Measurements from ENCODE around the gene CASTOR1. TPM values are rescaled to one million over a fixed set of nuclear protein-coding genes. Genes with fewer than 3 reads are reported as not detected.

Gene CASTOR1
- total and polyA plus RNA-seq, 2 donors (not counting 1 experiment from before 2014, with no cell fraction given): 2.7 to 5.0 TPM

- H3K9ac ChIP-seq (ENCODE audit: insufficient read depth, low read length): no peak overlapping the region
- H3K79me2 ChIP-seq (ENCODE audit: control insufficient read depth, insufficient read depth, low read length): no peaks in the 10 kb centered on the region
- H3K27ac ChIP-seq (ENCODE audit: insufficient read depth, low read length): no peak overlapping the region
- no peaks in the 10 kb centered on the region for H3K9me3 ChIP-seq (ENCODE audit: control insufficient read depth, insufficient read depth, low read depth, low read length)
- H2AFZ ChIP-seq (ENCODE audit: low read length): no peak overlapping the region
- no peaks in the 10 kb centered on the region for H3K27me3 ChIP-seq (ENCODE audit: control insufficient read depth, insufficient read depth, low read length)
- no peaks in the 10 kb centered on the region for H3K36me3 ChIP-seq (ENCODE audit: control insufficient read depth, insufficient read depth, low read length)
- no peak overlapping the region for H3K4me2 ChIP-seq (ENCODE audit: extremely low read depth, insufficient read depth, low read length)
- no peaks in the 10 kb centered on the region for H4K20me1 ChIP-seq (ENCODE audit: control insufficient read depth, extremely low read depth, insufficient read depth, low read length)
- H3K4me3 ChIP-seq (replicated peaks in 1 of 4; ENCODE audit: control extremely low read depth in 1 of 4, insufficient read depth in 1 of 4, low read depth in 3 of 4, low read length in 4 of 4): no peak overlapping the region
- TF ChIP-seq EZH2 (IDR thresholded peaks at IDR 0.05; ENCODE audit: low read length, missing control alignments): no peak
- TF ChIP-seq CTCF (conservative IDR thresholded peaks at IDR 0.05 in 1 of 2, IDR thresholded peaks at IDR 0.05 in 1 of 2; ENCODE audit: low read depth in 1 of 2, low read length in 2 of 2): no peak
- H3K4me1 ChIP-seq (ENCODE audit: control insufficient read depth, extremely low read depth, insufficient read depth, low read length): peaks cover 2% of the 10 kb centered on the region
- peak; percentile 42 to 50 for DNase-seq (ENCODE audit: low read depth in 2 of 2)
These were observed 8.8 kb downstream of the CASTOR1 start for GRCh38 chr22:30280505-30280904.

- H3K9me3 ChIP-seq (ENCODE audit: control insufficient read depth, insufficient read depth, low read depth, low read length): no peaks in the 10 kb centered on the region
- no peaks in the 10 kb centered on the region for H4K20me1 ChIP-seq (ENCODE audit: control insufficient read depth, extremely low read depth, insufficient read depth, low read length)
- H3K79me2 ChIP-seq (ENCODE audit: control insufficient read depth, insufficient read depth, low read length): no peaks in the 10 kb centered on the region
- peaks cover 2% of the 10 kb centered on the region for H3K4me1 ChIP-seq (ENCODE audit: control insufficient read depth, extremely low read depth, insufficient read depth, low read length)
- no peak overlapping the region for H3K4me2 ChIP-seq (ENCODE audit: extremely low read depth, insufficient read depth, low read length)
- TF ChIP-seq EZH2 (IDR thresholded peaks at IDR 0.05; ENCODE audit: low read length, missing control alignments) (no peak), CTCF (conservative IDR thresholded peaks at IDR 0.05 in 1 of 2, IDR thresholded peaks at IDR 0.05 in 1 of 2; ENCODE audit: low read depth in 1 of 2, low read length in 2 of 2) (no peak)
- no peak overlapping the region for H3K4me3 ChIP-seq (replicated peaks in 1 of 4; ENCODE audit: control extremely low read depth in 1 of 4, insufficient read depth in 1 of 4, low read depth in 3 of 4, low read length in 4 of 4)
- no peak overlapping the region for H3K27ac ChIP-seq (ENCODE audit: insufficient read depth, low read length)
- no peak overlapping the region for H3K9ac ChIP-seq (ENCODE audit: insufficient read depth, low read length)
- no peak overlapping the region for H2AFZ ChIP-seq (ENCODE audit: low read length)
- no peaks in the 10 kb centered on the region for H3K27me3 ChIP-seq (ENCODE audit: control insufficient read depth, insufficient read depth, low read length)
- no peaks in the 10 kb centered on the region for H3K36me3 ChIP-seq (ENCODE audit: control insufficient read depth, insufficient read depth, low read length)
- DNase-seq (ENCODE audit: low read depth in 2 of 2): no peak
These were observed 9.4 kb downstream of the CASTOR1 start for GRCh38 chr22:30279932-30280331.

- no peaks in the 10 kb centered on the region for H3K27me3 ChIP-seq (ENCODE audit: control insufficient read depth, insufficient read depth, low read length)
- H2AFZ ChIP-seq (ENCODE audit: low read length): no peak overlapping the region
- TF ChIP-seq CTCF (conservative IDR thresholded peaks at IDR 0.05 in 1 of 2, IDR thresholded peaks at IDR 0.05 in 1 of 2; ENCODE audit: low read depth in 1 of 2, low read length in 2 of 2): no peak
- no peak for TF ChIP-seq EZH2 (IDR thresholded peaks at IDR 0.05; ENCODE audit: low read length, missing control alignments)
- no peak overlapping the region for H3K27ac ChIP-seq (ENCODE audit: insufficient read depth, low read length)
- no peak overlapping the region for H3K4me2 ChIP-seq (ENCODE audit: extremely low read depth, insufficient read depth, low read length)
- H3K4me1 ChIP-seq (ENCODE audit: control insufficient read depth, extremely low read depth, insufficient read depth, low read length): peaks cover 2% of the 10 kb centered on the region
- DNase-seq (ENCODE audit: low read depth in 2 of 2): no peak
- no peaks in the 10 kb centered on the region for H4K20me1 ChIP-seq (ENCODE audit: control insufficient read depth, extremely low read depth, insufficient read depth, low read length)
- H3K79me2 ChIP-seq (ENCODE audit: control insufficient read depth, insufficient read depth, low read length): no peaks in the 10 kb centered on the region
- no peak overlapping the region for H3K4me3 ChIP-seq (replicated peaks in 1 of 4; ENCODE audit: control extremely low read depth in 1 of 4, insufficient read depth in 1 of 4, low read depth in 3 of 4, low read length in 4 of 4)
- no peaks in the 10 kb centered on the region for H3K36me3 ChIP-seq (ENCODE audit: control insufficient read depth, insufficient read depth, low read length)
- H3K9ac ChIP-seq (ENCODE audit: insufficient read depth, low read length): no peak overlapping the region
- H3K9me3 ChIP-seq (ENCODE audit: control insufficient read depth, insufficient read depth, low read depth, low read length): no peaks in the 10 kb centered on the region
These were observed 10.1 kb downstream of the CASTOR1 start for GRCh38 chr22:30279046-30279788.

All from fibroblast of lung (primary cell).